GM06990 (cell line): ENCODE measurements around the gene LIPG.

Experiments
- DNase-seq: peaks from one replicate; pipeline ENCODE4 v3.0.0-alpha.2; 2011; ENCODE audit not compliant: insufficient read length; ENCODE audit errors: extremely low read depth
- H3K27me3 ChIP-seq: replicated peaks from 2 replicates; pipeline ENCODE4 v1.6.0; 2011; ENCODE audit warnings: low read length; ENCODE audit not compliant: control insufficient read depth, insufficient read depth
- H3K36me3 ChIP-seq: 2 replicates; pipeline ENCODE4 v1.5.1; 2011; ENCODE audit warnings: low read length; ENCODE audit not compliant: control insufficient read depth, insufficient read depth
- H3K4me3 ChIP-seq: replicated peaks from 2 replicates; pipeline ENCODE4 v1.5.1; 2011; ENCODE audit warnings: low read depth, mild to moderate bottlenecking, control low read depth, low read length
- CTCF ChIP-seq: IDR thresholded peaks from 2 replicates; pipeline ENCODE4 v1.5.1; 2011; ENCODE audit warnings: low read length, control low read depth, mild to moderate bottlenecking, inconsistent platforms; ENCODE audit not compliant: insufficient read depth, poor library complexity, severe bottlenecking

The LIPG gene

GRCh38 chr18:49647496-49648168, 85.8 kb downstream of the LIPG start:
- TF ChIP-seq CTCF: no peak
- no peak overlapping the region for H3K4me3 ChIP-seq
- no peaks in the 10 kb centered on the region for H3K36me3 ChIP-seq
- H3K27me3 ChIP-seq: no peaks in the 10 kb centered on the region
- DNase-seq: no peak

GRCh38 chr18:49648326-49648725, 86.5 kb downstream of the LIPG start:
- no peak for DNase-seq
- H3K36me3 ChIP-seq: no peaks in the 10 kb centered on the region
- no peaks in the 10 kb centered on the region for H3K27me3 ChIP-seq
- no peak for TF ChIP-seq CTCF
- H3K4me3 ChIP-seq: no peak overlapping the region
